WI38 (cell line): ENCODE measurements around the gene SUZ12.
"Not testable (repeated sequence)": the region's sequence is repeated elsewhere in the genome, so short reads cannot be mapped to it uniquely, and the experiment has no call there.

ENCODE experiments used
- H3K4me3 ChIP-seq: 2 replicates; pipeline ENCODE4 v1.5.1; 2011; ENCODE audit warnings: low read depth, mild to moderate bottlenecking, control low read depth, low read length
- CTCF ChIP-seq: IDR thresholded peaks from 2 replicates; pipeline ENCODE4 v1.5.1; 2012; ENCODE audit warnings: low read depth, mild to moderate bottlenecking, control low read depth, low read length

SUZ12 gene

GRCh38 chr17:32019228-32019627 is 82.4 kb downstream of the SUZ12 start:
- no peak for TF ChIP-seq CTCF
- no peak overlapping the region for H3K4me3 ChIP-seq

DNA sequence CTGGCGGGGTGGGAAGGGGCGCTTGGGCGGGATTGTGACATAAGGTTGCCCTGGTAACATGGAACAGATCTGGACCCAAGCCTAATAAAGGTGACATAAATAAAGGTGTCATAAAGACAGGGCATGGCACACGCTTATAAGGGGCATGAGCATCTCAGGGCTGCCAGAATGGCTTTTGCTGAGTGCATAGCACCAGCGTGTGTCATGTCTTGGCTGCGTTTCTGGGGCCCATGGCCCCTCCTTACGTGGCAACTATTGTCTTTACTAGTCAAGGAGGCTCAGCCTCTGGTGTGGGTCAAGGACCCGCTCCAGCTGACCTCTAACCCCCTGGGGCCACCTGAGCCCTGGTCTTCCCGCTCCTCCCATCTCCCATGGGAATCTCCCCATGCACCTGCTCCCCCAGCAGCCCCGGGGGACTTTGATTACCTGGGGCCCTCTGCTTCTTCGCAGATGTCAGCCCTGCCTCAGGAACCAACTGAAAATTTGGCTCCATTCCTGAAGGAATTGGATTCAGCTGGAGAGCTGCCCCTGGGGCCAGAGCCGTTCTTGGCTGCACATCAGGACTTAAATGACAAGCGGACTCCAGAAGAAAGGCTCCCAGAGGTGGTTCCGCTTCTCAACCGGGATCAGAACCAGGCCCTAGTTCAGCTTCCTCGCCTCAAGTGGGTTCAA is 84.3 kb downstream of the SUZ12 start:
- TF ChIP-seq CTCF, result no peak
- no peak overlapping the region for H3K4me3 ChIP-seq

GRCh38 chr17:32021615-32021955 is 84.8 kb downstream of the SUZ12 start:
- no peak overlapping the region for H3K4me3 ChIP-seq
- no peak for TF ChIP-seq CTCF

GRCh38 chr17:32022554-32022953 is 85.7 kb downstream of the SUZ12 start:
- H3K4me3 ChIP-seq, result not testable (repeated sequence)

DNA sequence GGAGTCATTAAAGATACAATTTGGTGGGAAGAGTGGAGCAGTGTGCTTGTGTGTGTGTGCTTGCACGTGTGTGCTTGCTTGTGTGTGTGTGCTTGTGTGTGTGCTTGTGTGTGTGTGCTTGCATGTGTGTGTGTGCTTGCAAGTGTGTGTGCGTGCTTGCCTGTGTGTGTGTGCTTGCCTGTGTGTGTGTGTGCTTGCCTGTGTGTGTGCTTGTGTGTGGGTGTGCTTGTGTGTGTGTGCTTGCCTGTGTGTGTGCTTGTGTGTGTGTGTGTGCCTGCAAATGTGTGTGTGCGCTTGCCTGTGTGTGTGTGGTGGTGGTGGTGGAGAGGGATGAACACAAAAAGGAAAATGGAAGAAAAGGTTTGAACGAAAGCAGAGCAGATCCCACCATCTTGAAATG is 90.5 kb downstream of the SUZ12 start:
- not testable (repeated sequence) for H3K4me3 ChIP-seq

DNA sequence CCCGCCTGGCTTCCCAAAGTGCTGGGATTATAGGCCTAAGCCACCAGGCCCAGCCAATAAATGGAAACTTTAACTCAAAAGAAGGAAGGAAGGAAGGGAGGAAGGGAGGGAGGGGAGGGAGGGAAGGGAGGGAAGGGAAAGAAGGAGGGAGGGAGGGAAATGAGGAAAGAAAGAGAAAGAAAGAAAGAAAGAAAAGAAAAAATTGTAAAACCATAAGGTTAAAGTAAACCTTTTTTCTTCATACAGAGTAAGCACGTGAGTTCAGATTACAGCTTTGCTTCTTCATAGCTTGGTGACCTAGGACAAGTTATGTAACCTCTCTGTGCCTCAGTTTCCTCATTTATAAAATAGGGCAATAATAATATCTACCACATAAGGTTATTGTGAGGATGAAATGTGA is 96.4 kb downstream of the SUZ12 start:
- no peak overlapping the region for H3K4me3 ChIP-seq
- no peak for TF ChIP-seq CTCF

- H3K4me3 ChIP-seq, result not testable (repeated sequence)
These were observed 97.0 kb downstream of the SUZ12 start for GRCh38 chr17:32033812-32034211.

DNA sequence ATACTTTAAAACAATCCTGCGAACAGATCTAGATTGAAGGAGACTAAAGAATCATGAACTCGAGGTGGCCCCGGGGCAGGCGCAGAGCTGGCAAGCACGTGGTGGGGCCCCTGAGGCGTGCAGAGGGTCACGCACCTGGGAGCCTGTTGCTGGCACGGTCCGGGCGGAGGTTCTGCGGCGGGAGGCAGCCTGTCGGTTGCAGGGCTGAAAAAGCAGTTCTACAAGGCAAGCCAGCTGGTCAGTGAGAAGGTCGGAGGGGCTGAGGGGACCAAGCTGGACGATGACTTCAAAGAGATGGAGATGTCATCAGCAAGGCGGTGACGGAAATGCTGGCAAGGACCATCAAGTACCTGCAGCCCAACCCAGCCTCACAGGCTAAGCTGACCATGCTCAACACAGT is 103.4 kb downstream of the SUZ12 start:
- not testable (repeated sequence) for H3K4me3 ChIP-seq

GRCh38 chr17:32041306-32041875 is 104.6 kb downstream of the SUZ12 start:
- H3K4me3 ChIP-seq, result not testable (repeated sequence)

DNA sequence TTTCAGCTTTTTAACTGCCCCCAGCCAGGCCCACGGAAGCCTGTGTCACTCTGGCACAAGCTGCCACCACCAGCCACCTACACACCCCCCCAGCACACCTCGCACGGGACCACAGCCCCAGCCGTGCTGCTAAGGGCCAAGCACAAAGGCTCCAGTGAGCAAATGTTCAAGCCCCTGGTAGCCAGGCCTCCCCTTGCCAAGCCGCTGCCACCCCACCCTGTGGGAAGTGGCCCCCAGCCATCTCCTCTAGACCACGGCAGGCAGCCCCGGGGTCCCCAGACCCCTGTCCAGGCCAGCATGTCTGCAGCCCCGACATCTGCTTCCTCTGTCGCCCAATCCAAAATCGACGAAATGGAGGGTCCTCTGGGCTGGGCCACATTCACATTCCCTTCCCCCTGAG is 105.5 kb downstream of the SUZ12 start:
- H3K4me3 ChIP-seq, result not testable (repeated sequence)

GRCh38 chr17:32045611-32046010 is 108.8 kb downstream of the SUZ12 start:
- not testable (repeated sequence) for H3K4me3 ChIP-seq

GRCh38 chr17:32047663-32048062 is 110.9 kb downstream of the SUZ12 start:
- not testable (repeated sequence) for H3K4me3 ChIP-seq
